ENCODE measurements around the gene VARS2. TPM values are rescaled to one million over a fixed set of nuclear protein-coding genes. Genes with fewer than 3 reads are reported as not detected.

The VARS2 gene
- polyA plus RNA-seq, 1 of the 3 experiments (the other 2 are of a cell fraction): 31.2 TPM

DNA sequence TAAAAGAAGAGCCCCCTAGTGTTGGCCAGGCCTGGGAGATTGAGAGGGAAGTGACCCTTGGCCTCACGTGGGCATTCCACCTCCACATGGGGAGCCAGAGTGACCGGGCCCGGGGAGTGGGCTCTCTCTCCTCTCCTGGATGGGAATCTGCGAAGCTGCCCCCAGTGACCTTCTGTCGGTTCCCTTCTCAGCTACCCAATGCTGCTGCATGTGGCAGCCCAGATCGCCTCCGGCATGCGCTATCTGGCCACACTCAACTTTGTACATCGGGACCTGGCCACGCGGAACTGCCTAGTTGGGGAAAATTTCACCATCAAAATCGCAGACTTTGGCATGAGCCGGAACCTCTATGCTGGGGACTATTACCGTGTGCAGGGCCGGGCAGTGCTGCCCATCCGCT is 16.2 kb upstream of the VARS2 start:
- no peaks in the 10 kb centered on the region for H3K27me3 ChIP-seq (ENCODE audit: insufficient read depth)
- H3K27ac ChIP-seq (ENCODE audit: low read depth in 2 of 2, low read length in 1 of 2): no peak overlapping the region
- 79% methylated on average over 4 of the region's 16 CpGs for WGBS (ENCODE audit: low lambda C conversion rate)
- peaks cover under 1% of the 10 kb centered on the region for H3F3A ChIP-seq (replicated peaks; ENCODE audit: insufficient read depth)
- H3K4me2 ChIP-seq: no peak overlapping the region
- no peaks in the 10 kb centered on the region for H4K20me1 ChIP-seq (ENCODE audit: insufficient read depth)
- CTCF ChIA-PET: no interaction called here
- no peak overlapping the region for H3K9ac ChIP-seq
- H3K36me3 ChIP-seq (replicated peaks in 1 of 2; ENCODE audit: control insufficient read depth in 1 of 2, insufficient read depth in 2 of 2, low read length in 1 of 2): peaks cover 9 to 55% of the 10 kb centered on the region in 2 experiments
- DNase-seq: peak; percentile 10
- H3K4me3 ChIP-seq (ENCODE audit: low read depth in 2 of 2, low read length in 1 of 2): no peak overlapping the region
- no peaks in the 10 kb centered on the region for H3K79me2 ChIP-seq (ENCODE audit: insufficient read depth)
- H3K9me2 ChIP-seq: no peaks in the 10 kb centered on the region
- POLR2A ChIA-PET: no interaction called here
- TF ChIP-seq, protein P1, sequence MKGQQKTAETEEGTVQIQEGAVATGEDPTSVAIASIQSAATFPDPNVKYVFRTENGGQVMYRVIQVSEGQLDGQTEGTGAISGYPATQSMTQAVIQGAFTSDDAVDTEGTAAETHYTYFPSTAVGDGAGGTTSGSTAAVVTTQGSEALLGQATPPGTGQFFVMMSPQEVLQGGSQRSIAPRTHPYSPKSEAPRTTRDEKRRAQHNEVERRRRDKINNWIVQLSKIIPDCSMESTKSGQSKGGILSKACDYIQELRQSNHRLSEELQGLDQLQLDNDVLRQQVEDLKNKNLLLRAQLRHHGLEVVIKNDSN (IDR thresholded peaks at IDR 0.05; ENCODE audit: borderline replicate concordance, low read depth): no peak
- TF ChIP-seq, protein P2, sequence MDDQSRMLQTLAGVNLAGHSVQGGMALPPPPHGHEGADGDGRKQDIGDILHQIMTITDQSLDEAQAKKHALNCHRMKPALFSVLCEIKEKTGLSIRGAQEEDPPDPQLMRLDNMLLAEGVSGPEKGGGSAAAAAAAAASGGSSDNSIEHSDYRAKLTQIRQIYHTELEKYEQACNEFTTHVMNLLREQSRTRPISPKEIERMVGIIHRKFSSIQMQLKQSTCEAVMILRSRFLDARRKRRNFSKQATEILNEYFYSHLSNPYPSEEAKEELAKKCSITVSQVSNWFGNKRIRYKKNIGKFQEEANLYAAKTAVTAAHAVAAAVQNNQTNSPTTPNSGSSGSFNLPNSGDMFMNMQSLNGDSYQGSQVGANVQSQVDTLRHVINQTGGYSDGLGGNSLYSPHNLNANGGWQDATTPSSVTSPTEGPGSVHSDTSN (IDR thresholded peaks at IDR 0.05): no peak
- TF ChIP-seq FOXJ3 (CRISPR knock-in tag; IDR thresholded peaks at IDR 0.05): no peak
- TF ChIP-seq JUND (IDR thresholded peaks at IDR 0.05): no peak
- TF ChIP-seq, protein P3, sequence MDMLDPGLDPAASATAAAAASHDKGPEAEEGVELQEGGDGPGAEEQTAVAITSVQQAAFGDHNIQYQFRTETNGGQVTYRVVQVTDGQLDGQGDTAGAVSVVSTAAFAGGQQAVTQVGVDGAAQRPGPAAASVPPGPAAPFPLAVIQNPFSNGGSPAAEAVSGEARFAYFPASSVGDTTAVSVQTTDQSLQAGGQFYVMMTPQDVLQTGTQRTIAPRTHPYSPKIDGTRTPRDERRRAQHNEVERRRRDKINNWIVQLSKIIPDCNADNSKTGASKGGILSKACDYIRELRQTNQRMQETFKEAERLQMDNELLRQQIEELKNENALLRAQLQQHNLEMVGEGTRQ (IDR thresholded peaks at IDR 0.05; ENCODE audit: borderline replicate concordance, low read depth, low read length): no peak
- TF ChIP-seq, protein P4, sequence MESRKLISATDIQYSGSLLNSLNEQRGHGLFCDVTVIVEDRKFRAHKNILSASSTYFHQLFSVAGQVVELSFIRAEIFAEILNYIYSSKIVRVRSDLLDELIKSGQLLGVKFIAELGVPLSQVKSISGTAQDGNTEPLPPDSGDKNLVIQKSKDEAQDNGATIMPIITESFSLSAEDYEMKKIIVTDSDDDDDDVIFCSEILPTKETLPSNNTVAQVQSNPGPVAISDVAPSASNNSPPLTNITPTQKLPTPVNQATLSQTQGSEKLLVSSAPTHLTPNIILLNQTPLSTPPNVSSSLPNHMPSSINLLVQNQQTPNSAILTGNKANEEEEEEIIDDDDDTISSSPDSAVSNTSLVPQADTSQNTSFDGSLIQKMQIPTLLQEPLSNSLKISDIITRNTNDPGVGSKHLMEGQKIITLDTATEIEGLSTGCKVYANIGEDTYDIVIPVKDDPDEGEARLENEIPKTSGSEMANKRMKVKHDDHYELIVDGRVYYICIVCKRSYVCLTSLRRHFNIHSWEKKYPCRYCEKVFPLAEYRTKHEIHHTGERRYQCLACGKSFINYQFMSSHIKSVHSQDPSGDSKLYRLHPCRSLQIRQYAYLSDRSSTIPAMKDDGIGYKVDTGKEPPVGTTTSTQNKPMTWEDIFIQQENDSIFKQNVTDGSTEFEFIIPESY (IDR thresholded peaks at IDR 0.05; ENCODE audit: borderline replicate concordance, low read depth): no peak
- no peak for TF ChIP-seq RAD21 (IDR thresholded peaks at IDR 0.05; ENCODE audit: low read length)
- TF ChIP-seq TAF1 (IDR thresholded peaks at IDR 0.05; ENCODE audit: borderline replicate concordance, low read depth, low read length): no peak
- TF ChIP-seq EZH2phosphoT487 (IDR thresholded peaks at IDR 0.05; ENCODE audit: borderline replicate concordance, low read depth): no peak
- no peak for TF ChIP-seq TEAD4 (IDR thresholded peaks at IDR 0.05; ENCODE audit: borderline replicate concordance, insufficient read depth)
- TF ChIP-seq GATA2 (CRISPR knock-in tag; IDR thresholded peaks at IDR 0.05): no peak
- TF ChIP-seq SMC3 (IDR thresholded peaks at IDR 0.05; ENCODE audit: low read depth, low read length): no peak
- TF ChIP-seq EP300 (IDR thresholded peaks at IDR 0.05; ENCODE audit: borderline replicate concordance in 1 of 2, low read depth in 1 of 2, low read length in 1 of 2): no peak
- no peak for TF ChIP-seq YY1 (IDR thresholded peaks at IDR 0.05; ENCODE audit: low read depth)
- TF ChIP-seq RCOR1 (IDR thresholded peaks at IDR 0.05; ENCODE audit: low read length): no peak
- TF ChIP-seq POLR2AphosphoS5 (IDR thresholded peaks at IDR 0.05; ENCODE audit: low read depth, low read length): no peak
- no peaks in the 10 kb centered on the region for H3K4me1 ChIP-seq (ENCODE audit: control insufficient read depth in 1 of 2, insufficient read depth in 2 of 2, low read depth in 1 of 2, low read length in 1 of 2)
- no peaks in the 10 kb centered on the region for H3K9me3 ChIP-seq
- H2AFZ ChIP-seq (ENCODE audit: low read depth): no peak overlapping the region
